ENCODE measurements around the gene PCDHB6.
"Not testable (repeated sequence)": the region's sequence is repeated elsewhere in the genome, so short reads cannot be mapped to it uniquely, and the experiment has no call there.

PCDHB6 gene

GRCh38 chr5:141150224-141150992 is 551 bp downstream of the PCDHB6 start:
- Mint-ChIP-seq H3K36me3 (peaks cover 12% of the 10 kb centered on the region), H3K4me3 (no peak overlapping the region), H3K27me3 (peaks cover 34% of the 10 kb centered on the region), H3K9me3 (ENCODE audit: low read depth) (peaks cover 13% of the 10 kb centered on the region), H3K27ac (no peak overlapping the region), H3K4me1 (ENCODE audit: low read depth) (peaks cover 4% of the 10 kb centered on the region)

GRCh38 chr5:141150993-141151325 is 1.1 kb downstream of the PCDHB6 start:
- Mint-ChIP-seq H3K27ac (no peak overlapping the region), H3K27me3 (peaks cover 37% of the 10 kb centered on the region), H3K9me3 (ENCODE audit: low read depth) (peaks cover 13% of the 10 kb centered on the region), H3K36me3 (peaks cover 12% of the 10 kb centered on the region), H3K4me3 (no peak overlapping the region), H3K4me1 (ENCODE audit: low read depth) (peaks cover 4% of the 10 kb centered on the region)

DNA sequence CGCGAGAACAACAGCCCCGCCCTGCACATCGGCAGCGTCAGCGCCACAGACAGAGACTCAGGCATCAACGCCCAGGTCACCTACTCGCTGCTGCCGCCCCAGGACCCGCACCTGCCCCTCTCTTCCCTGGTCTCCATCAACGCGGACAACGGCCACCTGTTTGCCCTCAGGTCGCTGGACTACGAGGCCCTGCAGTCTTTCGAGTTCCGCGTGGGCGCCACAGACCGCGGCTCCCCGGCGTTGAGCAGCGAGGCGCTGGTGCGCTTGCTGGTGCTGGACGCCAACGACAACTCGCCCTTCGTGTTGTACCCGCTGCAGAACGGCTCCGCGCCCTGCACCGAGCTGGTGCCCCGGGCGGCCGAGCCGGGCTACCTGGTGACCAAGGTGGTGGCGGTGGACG is 1.8 kb downstream of the PCDHB6 start:
- not testable (repeated sequence) for H3K4me1 Mint-ChIP-seq (ENCODE audit: low read depth); H3K4me3 Mint-ChIP-seq; H3K27ac Mint-ChIP-seq
- Mint-ChIP-seq H3K9me3 (ENCODE audit: low read depth) (peaks cover 15% of the 10 kb centered on the region), H3K36me3 (peaks cover 15% of the 10 kb centered on the region), H3K27me3 (peaks cover 44% of the 10 kb centered on the region)

GRCh38 chr5:141152096-141152495 is 2.2 kb downstream of the PCDHB6 start:
- not testable (repeated sequence) for H3K4me1 Mint-ChIP-seq (ENCODE audit: low read depth); H3K27ac Mint-ChIP-seq; H3K4me3 Mint-ChIP-seq
- Mint-ChIP-seq H3K9me3 (ENCODE audit: low read depth) (peaks cover 16% of the 10 kb centered on the region), H3K27me3 (peaks cover 47% of the 10 kb centered on the region), H3K36me3 (peaks cover 16% of the 10 kb centered on the region)

DNA sequence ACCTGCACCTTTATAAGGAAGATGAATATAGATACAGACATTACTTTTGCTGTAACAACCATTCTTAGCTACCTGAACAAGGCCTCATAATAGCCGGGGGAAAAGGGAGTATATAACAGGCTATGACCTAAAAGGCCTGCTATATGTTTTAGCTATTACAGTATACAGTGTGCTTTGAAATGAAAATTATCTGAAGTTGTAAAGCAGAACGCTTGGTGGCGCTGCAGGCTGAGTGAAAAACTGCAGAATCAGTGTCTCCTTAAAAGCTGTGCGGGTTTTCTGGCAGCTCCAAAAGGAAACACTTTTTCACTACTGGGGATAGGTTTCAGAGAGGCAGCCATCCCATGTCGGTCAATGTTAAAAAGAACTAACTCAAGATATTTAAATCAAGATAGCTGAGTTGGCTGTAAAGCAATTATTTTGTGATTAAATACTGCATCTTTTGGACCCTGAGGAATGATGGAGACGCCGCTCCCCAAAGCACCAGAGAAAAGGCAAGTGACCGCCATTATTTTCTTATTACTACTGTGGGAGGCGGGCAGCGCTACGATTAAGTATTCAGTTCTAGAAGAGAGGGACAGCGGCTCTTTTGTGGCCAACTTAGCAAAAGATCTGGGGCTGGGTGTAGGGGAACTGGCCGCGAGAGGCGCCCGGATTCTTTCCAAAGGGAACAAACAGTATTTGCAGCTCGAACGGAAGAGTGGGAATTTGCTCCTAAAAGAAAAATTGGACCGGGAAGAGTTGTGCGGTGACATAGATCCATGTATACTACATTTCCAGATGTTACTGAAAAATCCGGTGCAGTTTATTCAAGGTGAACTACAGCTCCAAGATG is 5.9 kb downstream of the PCDHB6 start:
- Mint-ChIP-seq H3K36me3 (peaks cover 13% of the 10 kb centered on the region), H3K4me3 (no peak overlapping the region), H3K27ac (no peak overlapping the region), H3K27me3 (peaks cover 42% of the 10 kb centered on the region), H3K9me3 (ENCODE audit: low read depth) (peaks cover 11% of the 10 kb centered on the region), H3K4me1 (ENCODE audit: low read depth) (no peaks in the 10 kb centered on the region)

- H3K4me3 Mint-ChIP-seq; H3K4me1 Mint-ChIP-seq (ENCODE audit: low read depth); H3K27ac Mint-ChIP-seq: not testable (repeated sequence)
- Mint-ChIP-seq H3K27me3 (peaks cover 34% of the 10 kb centered on the region), H3K9me3 (ENCODE audit: low read depth) (peaks cover 11% of the 10 kb centered on the region), H3K36me3 (peaks cover 13% of the 10 kb centered on the region)
Observed at GRCh38 chr5:141157356-141157755, 7.5 kb downstream of the PCDHB6 start.

DNA sequence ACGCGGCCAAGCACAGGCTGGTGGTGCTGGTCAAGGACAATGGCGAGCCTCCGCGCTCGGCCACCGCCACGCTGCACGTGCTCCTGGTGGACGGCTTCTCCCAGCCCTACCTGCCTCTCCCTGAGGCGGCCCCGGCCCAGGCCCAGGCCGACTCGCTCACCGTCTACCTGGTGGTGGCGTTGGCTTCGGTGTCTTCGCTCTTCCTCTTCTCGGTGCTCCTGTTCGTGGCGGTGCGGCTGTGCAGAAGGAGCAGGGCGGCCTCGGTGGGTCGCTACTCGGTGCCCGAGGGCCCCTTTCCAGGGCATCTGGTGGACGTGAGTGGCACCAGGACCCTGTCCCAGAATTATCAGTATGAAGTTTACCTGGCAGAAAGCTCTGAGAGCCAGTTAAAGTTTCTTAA is 8.0 kb downstream of the PCDHB6 start:
- Mint-ChIP-seq H3K27me3 (peaks cover 29% of the 10 kb centered on the region), H3K36me3 (peaks cover 13% of the 10 kb centered on the region)
- not testable (repeated sequence) for H3K4me3 Mint-ChIP-seq; H3K4me1 Mint-ChIP-seq (ENCODE audit: low read depth); H3K9me3 Mint-ChIP-seq (ENCODE audit: low read depth); H3K27ac Mint-ChIP-seq

DNA sequence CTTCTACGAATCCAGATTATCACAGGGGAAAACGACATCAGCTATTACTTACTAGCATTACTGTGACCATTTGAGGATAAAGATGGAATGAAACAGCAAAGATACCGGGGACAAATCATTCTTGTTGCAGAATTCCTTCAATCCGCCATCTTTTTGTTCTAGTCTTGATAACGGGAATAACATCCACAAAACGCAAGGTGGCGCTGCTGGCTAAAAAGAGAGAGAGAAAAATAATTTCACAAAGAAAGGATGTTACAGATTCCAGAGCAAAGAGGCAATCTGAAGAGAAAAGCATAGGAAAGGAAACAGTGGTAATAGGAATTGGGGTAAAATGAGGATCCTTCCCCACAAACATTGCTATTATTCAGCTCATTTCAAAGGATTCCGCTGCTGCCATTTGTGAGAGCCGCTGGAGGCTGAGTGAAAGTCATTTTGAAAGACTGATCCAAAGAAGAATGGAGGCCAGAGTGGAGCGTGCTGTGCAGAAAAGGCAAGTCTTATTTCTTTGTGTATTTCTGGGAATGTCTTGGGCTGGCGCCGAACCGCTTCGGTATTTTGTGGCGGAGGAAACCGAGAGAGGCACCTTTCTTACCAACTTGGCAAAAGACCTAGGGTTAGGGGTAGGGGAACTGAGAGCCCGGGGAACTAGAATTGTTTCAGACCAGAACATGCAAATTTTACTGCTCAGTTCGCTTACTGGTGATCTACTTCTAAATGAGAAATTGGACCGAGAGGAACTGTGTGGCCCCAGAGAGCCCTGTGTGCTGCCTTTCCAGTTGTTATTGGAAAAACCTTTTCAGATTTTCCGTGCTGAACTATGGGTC is 22.7 kb downstream of the PCDHB6 start, which contains the start of gene PCDHB7:
TSS of gene PCDHB7 (plus strand) at position 264 of the 824 bp plus-strand sequence. CDS start at position 456, 192 bp downstream.
- Mint-ChIP-seq H3K9me3 (ENCODE audit: low read depth) (peaks cover 5% of the 10 kb centered on the region), H3K36me3 (peaks cover 6% of the 10 kb centered on the region)

DNA sequence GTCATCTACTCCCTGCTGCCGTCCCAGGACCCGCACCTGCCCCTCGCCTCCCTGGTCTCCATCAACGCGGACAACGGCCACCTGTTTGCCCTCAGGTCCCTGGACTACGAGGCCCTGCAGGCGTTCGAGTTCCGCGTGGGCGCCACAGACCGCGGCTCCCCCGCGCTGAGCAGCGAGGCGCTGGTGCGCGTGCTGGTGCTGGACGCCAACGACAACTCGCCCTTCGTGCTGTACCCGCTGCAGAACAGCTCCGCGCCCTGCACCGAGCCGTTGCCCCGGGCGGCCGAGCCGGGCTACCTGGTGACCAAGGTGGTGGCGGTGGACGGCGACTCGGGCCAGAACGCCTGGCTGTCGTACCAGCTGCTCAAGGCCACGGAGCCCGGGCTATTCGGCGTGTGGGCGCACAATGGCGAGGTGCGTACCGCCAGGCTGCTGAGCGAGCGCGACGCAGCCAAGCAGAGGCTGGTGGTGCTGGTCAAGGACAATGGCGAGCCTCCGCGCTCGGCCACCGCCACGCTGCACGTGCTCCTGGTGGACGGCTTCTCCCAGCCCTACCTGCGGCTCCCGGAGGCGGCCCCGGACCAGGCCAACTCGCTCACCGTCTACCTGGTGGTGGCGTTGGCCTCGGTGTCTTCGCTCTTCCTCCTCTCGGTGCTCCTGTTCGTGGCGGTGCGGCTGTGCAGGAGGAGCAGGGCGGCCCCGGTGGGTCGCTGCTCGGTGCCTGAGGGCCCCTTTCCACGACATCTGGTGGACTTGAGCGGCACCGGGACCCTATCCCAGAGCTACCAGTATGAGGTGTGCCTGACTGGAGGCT is 24.6 kb downstream of the PCDHB6 start:
- H3K27me3 Mint-ChIP-seq: peaks cover 23% of the 10 kb centered on the region
- not testable (repeated sequence) for H3K4me3 Mint-ChIP-seq

More for the DNA sequence above, 22.7 kb downstream of the PCDHB6 start, which contains the start of gene PCDHB7:
- no peak within 1 kb of the TSS for H3K27ac Mint-ChIP-seq
- H3K4me3 Mint-ChIP-seq: no peak within 1 kb of the TSS
- H3K4me1 Mint-ChIP-seq (ENCODE audit: low read depth): no peaks in the 10 kb centered on the region
- H3K27me3 Mint-ChIP-seq: peaks cover 35% of the 10 kb centered on the region

GRCh38 chr5:141175933-141176332 is 26.1 kb downstream of the PCDHB6 start:
- Mint-ChIP-seq H3K4me1 (ENCODE audit: low read depth) (no peaks in the 10 kb centered on the region), H3K4me3 (no peak overlapping the region), H3K36me3 (peaks cover 5% of the 10 kb centered on the region), H3K27me3 (peaks cover 18% of the 10 kb centered on the region), H3K27ac (no peak overlapping the region), H3K9me3 (ENCODE audit: low read depth) (no peaks in the 10 kb centered on the region)

More for the DNA sequence above, 24.6 kb downstream of the PCDHB6 start:
- H3K36me3 Mint-ChIP-seq; H3K9me3 Mint-ChIP-seq (ENCODE audit: low read depth); H3K4me1 Mint-ChIP-seq (ENCODE audit: low read depth); H3K27ac Mint-ChIP-seq: not testable (repeated sequence)

DNA sequence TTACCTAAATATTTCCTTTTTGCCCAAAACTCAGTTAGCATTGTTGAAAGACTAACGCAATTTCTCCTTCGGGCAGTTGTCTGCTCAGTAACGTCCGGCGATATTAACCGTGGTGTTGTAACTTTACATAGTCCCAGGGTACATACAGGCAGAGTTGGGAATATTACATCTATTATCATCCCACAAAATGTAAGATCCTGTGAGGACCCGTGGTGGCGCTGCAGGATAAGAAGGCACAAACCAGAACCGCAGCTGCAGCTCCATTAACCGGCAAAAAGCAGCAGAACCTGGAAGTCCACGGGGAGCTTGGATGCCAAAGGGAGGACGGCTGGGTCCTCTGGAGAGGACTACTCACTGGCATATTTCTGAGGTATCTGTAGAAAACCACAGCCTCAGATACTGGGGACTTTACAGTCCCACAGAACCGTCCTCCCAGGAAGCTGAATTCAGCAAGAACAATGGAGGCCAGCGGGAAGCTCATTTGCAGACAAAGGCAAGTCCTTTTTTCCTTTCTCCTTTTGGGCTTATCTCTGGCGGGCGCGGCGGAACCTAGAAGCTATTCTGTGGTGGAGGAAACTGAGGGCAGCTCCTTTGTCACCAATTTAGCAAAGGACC is 27.8 kb downstream of the PCDHB6 start, which contains the start of gene PCDHB8:
TSS of gene PCDHB8 (plus strand) at position 214 of the 615 bp plus-strand sequence. CDS start at position 459, 245 bp downstream.
- not testable (repeated sequence) for H3K4me3 Mint-ChIP-seq; H3K36me3 Mint-ChIP-seq; H3K27ac Mint-ChIP-seq; H3K4me1 Mint-ChIP-seq (ENCODE audit: low read depth); H3K9me3 Mint-ChIP-seq (ENCODE audit: low read depth)
- H3K27me3 Mint-ChIP-seq: peaks cover 22% of the 10 kb centered on the region

GRCh38 chr5:141179371-141179770 is 29.5 kb downstream of the PCDHB6 start:
- H3K9me3 Mint-ChIP-seq (ENCODE audit: low read depth); H3K27ac Mint-ChIP-seq; H3K4me3 Mint-ChIP-seq; H3K4me1 Mint-ChIP-seq (ENCODE audit: low read depth); H3K36me3 Mint-ChIP-seq: not testable (repeated sequence)
- H3K27me3 Mint-ChIP-seq: peaks cover 24% of the 10 kb centered on the region

- Mint-ChIP-seq H3K36me3 (peaks cover 10% of the 10 kb centered on the region), H3K27me3 (peaks cover 28% of the 10 kb centered on the region)
- H3K4me1 Mint-ChIP-seq (ENCODE audit: low read depth); H3K9me3 Mint-ChIP-seq (ENCODE audit: low read depth); H3K27ac Mint-ChIP-seq; H3K4me3 Mint-ChIP-seq: not testable (repeated sequence)
Observed at GRCh38 chr5:141179876-141180275, 30.0 kb downstream of the PCDHB6 start.

- no peak overlapping the region for H3K4me3 Mint-ChIP-seq
- H3K36me3 Mint-ChIP-seq: peaks cover 9% of the 10 kb centered on the region
- peaks cover 30% of the 10 kb centered on the region for H3K27me3 Mint-ChIP-seq
- peaks cover 7% of the 10 kb centered on the region for H3K9me3 Mint-ChIP-seq (ENCODE audit: low read depth)
- H3K27ac Mint-ChIP-seq: no peak overlapping the region
- peaks cover 2% of the 10 kb centered on the region for H3K4me1 Mint-ChIP-seq (ENCODE audit: low read depth)
Observed at GRCh38 chr5:141180313-141180712, 30.5 kb downstream of the PCDHB6 start.

Data from activated naive CD8-positive, alpha-beta T cell (primary cell).